ENCODE data around the gene MLLT10.

Gene MLLT10

DNA sequence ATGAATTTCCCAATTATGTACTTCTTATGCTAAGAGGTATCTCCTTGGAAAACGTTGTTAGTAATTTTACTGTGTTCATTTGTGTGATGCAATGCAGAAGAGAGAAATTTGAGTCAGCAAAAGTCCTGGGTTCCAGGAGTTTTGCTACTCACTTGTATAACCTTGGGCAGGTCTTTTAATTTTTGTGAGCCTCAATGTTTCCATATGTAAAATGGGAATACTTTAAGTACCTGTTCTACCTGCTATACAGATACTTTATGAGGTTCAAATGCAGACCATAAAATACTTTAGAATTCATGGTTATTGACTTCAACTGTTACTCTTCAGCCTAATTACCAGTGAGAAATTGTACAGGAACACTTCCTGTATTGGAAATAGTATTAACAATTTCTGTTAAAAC is 185.5 kb downstream of the MLLT10 start:
- Histone ChIP-seq H3K9me3 (replicated peaks in 1 of 11) (no peaks in the 10 kb centered on the region), H3K27ac (no peak overlapping the region), H3K9ac (no peak overlapping the region), H4K20me1 (peaks cover 0 to 80% (median 0%) of the 10 kb centered on the region in 11 experiments; a peak in 6 of 22 replicates), H3K36me3 (peaks cover 22 to 78% (median 34%) of the 10 kb centered on the region in 11 experiments), H3K4me2 (no peak overlapping the region), H3K27me3 (peaks cover 0 to 28% (median 0%) of the 10 kb centered on the region in 11 experiments; a peak in 3 of 22 replicates), H3K4me1 (peaks cover 5 to 19% (median 10%) of the 10 kb centered on the region in 10 experiments), H3K4me3 (no peak overlapping the region)
- no peak for TF ChIP-seq Cebpa-rat (IDR thresholded peaks at IDR 0.05)

DNA sequence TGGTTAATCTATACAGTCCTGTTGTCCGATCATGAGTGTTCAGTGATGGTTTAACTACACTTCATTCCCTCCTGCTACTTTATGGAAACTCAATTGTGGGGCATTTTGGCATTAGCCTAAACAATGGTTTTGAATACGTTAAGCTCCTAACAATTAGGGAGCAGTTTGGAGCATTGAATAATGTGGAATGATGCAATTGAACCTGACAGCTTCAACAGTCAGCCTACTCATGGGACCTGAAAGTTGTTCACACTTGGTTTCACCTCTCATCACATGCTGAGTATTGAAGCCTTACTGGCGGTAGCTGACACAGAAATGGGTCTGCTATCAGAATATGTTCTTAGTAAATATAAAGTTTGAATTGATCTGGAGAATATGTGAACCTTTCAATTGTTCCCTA is 186.1 kb downstream of the MLLT10 start:
- H3K9ac ChIP-seq: no peak overlapping the region
- no peak overlapping the region for H3K27ac ChIP-seq
- peaks cover 11 to 25% (median 16%) of the 10 kb centered on the region in 10 experiments for H3K4me1 ChIP-seq
- peaks cover 0 to 28% (median 0%) of the 10 kb centered on the region in 11 experiments; a peak in 3 of 22 replicates for H3K27me3 ChIP-seq
- peaks cover 16 to 72% (median 28%) of the 10 kb centered on the region in 11 experiments; a peak in 21 of 22 replicates for H3K36me3 ChIP-seq
- no peak overlapping the region; a peak in 1 of 22 replicates for H3K4me2 ChIP-seq
- peaks cover 0 to 81% (median 0%) of the 10 kb centered on the region in 11 experiments; a peak in 7 of 22 replicates for H4K20me1 ChIP-seq
- no peak overlapping the region for H3K4me3 ChIP-seq
- no peaks in the 10 kb centered on the region for H3K9me3 ChIP-seq (replicated peaks in 1 of 11)
- TF ChIP-seq Cebpa-rat (IDR thresholded peaks at IDR 0.05): no peak

DNA sequence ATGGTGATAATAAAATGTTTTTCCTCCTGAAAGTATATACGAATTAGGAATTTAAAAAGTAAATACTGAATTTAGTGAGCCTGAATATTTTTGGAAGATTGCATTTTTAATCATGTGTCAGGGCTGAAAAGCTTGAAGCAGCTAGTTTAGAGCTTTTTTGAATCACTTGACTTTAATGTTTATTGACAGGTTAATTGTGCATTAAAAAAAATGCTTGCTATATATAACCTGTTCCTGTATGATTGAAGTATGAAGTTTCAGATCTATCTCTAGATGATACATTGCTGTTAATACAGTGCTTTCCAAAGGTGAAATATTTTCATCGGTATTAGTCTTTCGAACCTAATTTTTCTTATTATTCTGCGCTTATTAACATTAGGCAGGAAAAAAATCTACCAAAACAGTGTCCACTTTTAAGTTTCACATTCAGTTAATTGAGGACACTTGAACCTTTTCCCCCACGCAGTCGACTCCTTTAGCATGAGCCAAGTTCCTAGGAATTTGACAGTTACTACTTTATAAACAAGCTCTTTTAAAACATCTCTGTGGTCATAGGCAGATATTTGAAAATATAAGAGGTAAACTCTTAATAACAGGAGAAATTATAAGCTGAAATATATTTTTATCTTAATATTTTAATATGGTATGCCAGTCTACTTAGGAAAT is 187.1 kb downstream of the MLLT10 start:
- H3K36me3 ChIP-seq: peaks cover 6 to 63% (median 19%) of the 10 kb centered on the region in 11 experiments; a peak in 19 of 22 replicates
- H3K9ac ChIP-seq: no peak overlapping the region
- H3K27me3 ChIP-seq: peaks cover 0 to 28% (median 0%) of the 10 kb centered on the region in 11 experiments; a peak in 3 of 22 replicates
- H3K27ac ChIP-seq: no peak overlapping the region
- no peak for TF ChIP-seq Cebpa-rat (IDR thresholded peaks at IDR 0.05)
- peaks cover 0 to 81% (median 0%) of the 10 kb centered on the region in 11 experiments; a peak in 7 of 22 replicates for H4K20me1 ChIP-seq
- H3K9me3 ChIP-seq (replicated peaks in 1 of 11): no peaks in the 10 kb centered on the region; a peak in 1 of 22 replicates
- H3K4me1 ChIP-seq: peaks cover 16 to 29% (median 19%) of the 10 kb centered on the region in 10 experiments
- H3K4me3 ChIP-seq: no peak overlapping the region
- H3K4me2 ChIP-seq: no peak overlapping the region

DNA sequence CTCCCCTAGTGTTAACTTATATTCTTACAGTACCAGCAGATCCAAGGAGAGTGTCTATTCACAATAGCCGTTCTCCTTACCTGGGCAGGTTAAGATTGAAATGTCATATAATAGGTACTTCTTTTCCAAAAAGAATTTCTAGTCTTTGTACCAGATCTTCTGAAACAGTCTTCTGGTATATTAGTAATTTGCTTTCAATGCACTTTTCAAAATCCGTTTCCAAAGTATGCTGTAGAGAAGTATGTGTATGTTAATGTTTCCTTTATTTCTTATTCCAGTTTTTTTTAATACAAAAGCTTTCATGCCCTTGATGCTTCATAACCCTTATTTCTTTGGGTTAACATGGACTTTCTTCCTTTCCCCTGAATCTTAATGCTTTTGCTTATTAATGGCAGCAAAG is 188.2 kb downstream of the MLLT10 start:
- Histone ChIP-seq H3K9me3 (replicated peaks in 1 of 11) (no peaks in the 10 kb centered on the region; a peak in 1 of 22 replicates), H3K27me3 (peaks cover 0 to 28% (median 0%) of the 10 kb centered on the region in 11 experiments; a peak in 3 of 22 replicates), H4K20me1 (peaks cover 0 to 89% (median 0%) of the 10 kb centered on the region in 11 experiments; a peak in 7 of 22 replicates), H3K4me1 (peaks cover 16 to 29% (median 19%) of the 10 kb centered on the region in 10 experiments), H3K9ac (no peak overlapping the region), H3K4me3 (no peak overlapping the region), H3K27ac (no peak overlapping the region), H3K4me2 (no peak overlapping the region), H3K36me3 (peaks cover 8 to 68% (median 20%) of the 10 kb centered on the region in 11 experiments)
- TF ChIP-seq Cebpa-rat (IDR thresholded peaks at IDR 0.05): no peak

DNA sequence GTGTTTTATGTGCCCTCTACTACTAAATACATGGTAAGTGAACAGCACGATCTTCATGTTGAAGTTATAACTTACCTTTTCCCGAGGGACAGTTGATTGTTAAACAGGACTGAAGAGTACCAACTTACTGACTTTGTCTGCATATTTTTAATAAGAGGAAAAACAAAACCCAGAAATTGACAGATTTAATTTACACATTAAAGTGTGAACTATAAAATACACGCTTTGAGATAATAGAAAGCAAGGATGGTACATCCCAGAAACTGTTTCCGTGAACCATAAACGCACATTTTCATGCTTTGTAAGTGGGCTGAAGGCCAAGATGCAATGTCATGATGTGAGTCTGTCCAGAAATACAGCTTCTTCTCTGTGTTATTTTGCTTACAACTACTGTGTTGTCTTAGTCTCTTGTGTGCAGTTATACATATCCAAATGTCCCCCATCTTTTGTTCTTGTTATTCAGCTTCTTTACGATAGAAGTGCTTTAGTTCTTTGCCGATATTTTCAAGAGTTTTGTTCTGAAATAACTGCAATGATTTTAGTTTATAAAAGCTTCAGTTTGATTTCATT is 190.1 kb downstream of the MLLT10 start:
- H3K36me3 ChIP-seq: peaks cover 21 to 74% (median 30%) of the 10 kb centered on the region in 11 experiments
- H3K4me1 ChIP-seq: peaks cover 16 to 35% (median 23%) of the 10 kb centered on the region in 10 experiments
- peaks cover 0 to 7% (median 0%) of the 10 kb centered on the region in 11 experiments; a peak in 2 of 22 replicates for H3K9me3 ChIP-seq (replicated peaks in 1 of 11)
- no peak for TF ChIP-seq Cebpa-rat (IDR thresholded peaks at IDR 0.05)
- H4K20me1 ChIP-seq: peaks cover 0 to 94% (median 0%) of the 10 kb centered on the region in 11 experiments; a peak in 7 of 22 replicates
- peak overlapping the region; percentile 20 to 71 (median 52); a peak in 20 of 22 replicates for H3K4me2 ChIP-seq
- no peak overlapping the region for H3K4me3 ChIP-seq
- H3K9ac ChIP-seq: no peak overlapping the region
- H3K27ac ChIP-seq: peak overlapping the region in 1 of 11 experiments; percentile 12; a peak in 1 of 22 replicates
- H3K27me3 ChIP-seq: peaks cover 0 to 28% (median 0%) of the 10 kb centered on the region in 11 experiments; a peak in 3 of 22 replicates

DNA sequence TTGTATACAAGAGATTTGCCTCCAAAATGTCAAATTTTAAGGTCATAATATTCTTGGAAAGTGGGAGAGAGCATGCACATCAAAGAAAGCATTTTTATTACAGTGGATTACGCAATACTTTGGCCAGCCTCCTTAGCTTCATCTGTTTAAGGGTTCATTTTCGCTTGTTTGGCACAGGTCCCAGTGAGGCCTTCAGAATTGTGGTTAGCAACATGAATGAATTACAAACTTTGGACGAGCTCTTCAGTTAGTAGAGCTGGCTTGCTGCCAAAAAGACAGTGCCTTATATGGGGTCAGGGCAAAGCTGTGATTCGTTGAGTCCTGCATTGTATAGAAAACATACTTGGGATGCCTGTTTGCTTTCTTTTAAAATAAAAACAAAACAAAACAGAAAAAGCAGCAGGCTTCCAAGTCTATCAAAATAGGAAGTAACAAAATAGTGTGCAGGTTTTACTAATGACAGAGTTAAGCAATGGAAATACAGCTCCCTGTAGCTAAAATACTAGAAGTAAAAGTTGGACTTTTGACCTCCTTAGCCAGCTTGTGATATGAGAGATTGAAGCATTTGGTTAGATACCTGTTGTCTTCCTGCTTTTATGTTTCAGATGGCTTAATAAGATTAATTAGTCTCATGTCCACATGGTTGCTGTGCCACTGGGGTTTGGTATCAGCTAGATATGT is 190.8 kb downstream of the MLLT10 start:
- TF ChIP-seq Cebpa-rat (IDR thresholded peaks at IDR 0.05): peak; percentile 91 to 100 (median 99)
- H3K27me3 ChIP-seq: peaks cover 0 to 28% (median 0%) of the 10 kb centered on the region in 11 experiments; a peak in 3 of 22 replicates

DNA sequence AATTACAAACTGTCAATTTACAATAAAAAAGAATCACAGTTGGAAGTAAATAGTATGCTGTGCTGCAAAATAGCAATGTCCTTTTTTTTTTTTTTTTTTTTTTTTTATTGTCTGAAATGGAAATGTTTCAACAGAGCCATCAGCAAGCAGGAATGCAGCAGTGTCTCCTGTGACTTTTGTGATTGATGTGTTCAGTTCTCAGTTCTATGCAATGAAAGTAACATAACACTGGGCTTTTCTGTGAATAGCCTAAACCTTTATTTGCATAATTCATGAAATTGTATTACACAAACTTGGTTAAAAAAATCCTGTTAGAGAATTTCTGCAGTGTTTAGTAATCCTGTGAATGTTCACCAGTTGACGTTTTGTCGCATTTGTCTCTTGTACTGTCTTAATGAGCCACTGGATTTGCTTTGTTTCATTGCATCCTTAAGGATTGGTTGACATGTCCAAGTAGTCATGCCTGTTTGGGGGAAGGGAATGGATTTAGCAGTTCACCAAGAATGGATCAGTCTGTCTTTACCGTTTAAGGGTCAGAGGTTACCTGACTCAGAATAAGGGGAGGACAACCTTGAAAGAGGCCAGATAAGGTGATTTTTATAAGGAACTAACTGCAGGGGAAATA is 192.7 kb downstream of the MLLT10 start:
- H3K9ac ChIP-seq: no peak overlapping the region
- peaks cover 16 to 27% (median 22%) of the 10 kb centered on the region in 10 experiments for H3K4me1 ChIP-seq
- H3K4me2 ChIP-seq: no peak overlapping the region
- peaks cover 0 to 7% (median 0%) of the 10 kb centered on the region in 11 experiments; a peak in 2 of 22 replicates for H3K9me3 ChIP-seq (replicated peaks in 1 of 11)
- TF ChIP-seq Cebpa-rat (IDR thresholded peaks at IDR 0.05): no peak
- peaks cover 22 to 74% (median 46%) of the 10 kb centered on the region in 11 experiments for H3K36me3 ChIP-seq
- no peak overlapping the region for H3K4me3 ChIP-seq
- H3K27me3 ChIP-seq: peaks cover 0 to 22% (median 0%) of the 10 kb centered on the region in 11 experiments; a peak in 3 of 22 replicates
- peaks cover 0 to 80% (median 0%) of the 10 kb centered on the region in 11 experiments; a peak in 7 of 22 replicates for H4K20me1 ChIP-seq
- no peak overlapping the region for H3K27ac ChIP-seq

More for the DNA sequence above, 190.8 kb downstream of the MLLT10 start:
- Histone ChIP-seq H3K4me2 (peak overlapping the region; percentile 20 to 71 (median 52)), H3K36me3 (peaks cover 22 to 75% (median 33%) of the 10 kb centered on the region in 11 experiments), H3K9me3 (replicated peaks in 1 of 11) (peaks cover 0 to 7% (median 0%) of the 10 kb centered on the region in 11 experiments; a peak in 2 of 22 replicates), H3K4me1 (peaks cover 16 to 32% (median 23%) of the 10 kb centered on the region in 10 experiments), H3K4me3 (no peak overlapping the region), H3K9ac (no peak overlapping the region), H4K20me1 (peaks cover 0 to 91% (median 0%) of the 10 kb centered on the region in 11 experiments; a peak in 7 of 22 replicates), H3K27ac (peak overlapping the region in 2 of 11 experiments; percentile 0 to 12; a peak in 1 of 22 replicates)

Data from BLaER1 treated with 17β-estradiol and CSF1 and Interleukin-3, amounts not matched to agents 10 nM and 100 nM (cell line).